Activated T-cell treated with anti-CD3 and anti-CD28 coated beads for 1 hour (primary cell): ENCODE results near the gene PRKAG2.

Source experiments
- DNase-seq: peaks from one replicate; pipeline ENCODE4 v3.0.0-alpha.2; 2020; ENCODE audit warnings: low read depth

PRKAG2 gene

GRCh38 chr7:151817981-151818673, 58.8 kb downstream of the PRKAG2 start:
- no peak for DNase-seq

- no peak for DNase-seq
These were observed 59.6 kb downstream of the PRKAG2 start for GRCh38 chr7:151817315-151817690.

GRCh38 chr7:151816562-151817314, 60.2 kb downstream of the PRKAG2 start:
- DNase-seq, result no peak

- no peak for DNase-seq
These were observed 61.5 kb downstream of the PRKAG2 start for GRCh38 chr7:151815419-151815818.

- DNase-seq, result no peak
These were observed 62.4 kb downstream of the PRKAG2 start for GRCh38 chr7:151814400-151815009.

GRCh38 chr7:151813997-151814396, 62.9 kb downstream of the PRKAG2 start:
- no peak for DNase-seq

- no peak for DNase-seq
These were observed 63.5 kb downstream of the PRKAG2 start for GRCh38 chr7:151813445-151813844.

GRCh38 chr7:151812967-151813366, 63.9 kb downstream of the PRKAG2 start:
- DNase-seq, result no peak

GRCh38 chr7:151810441-151811232, 66.3 kb downstream of the PRKAG2 start:
- no peak for DNase-seq

GRCh38 chr7:151809864-151810170, 67.1 kb downstream of the PRKAG2 start:
- DNase-seq, result no peak

- DNase-seq, result no peak
These were observed 67.6 kb downstream of the PRKAG2 start for GRCh38 chr7:151809146-151809863.

GRCh38 chr7:151808400-151809145, 68.3 kb downstream of the PRKAG2 start:
- no peak for DNase-seq

- no peak for DNase-seq
These were observed 69.1 kb downstream of the PRKAG2 start for GRCh38 chr7:151807846-151808245.

- no peak for DNase-seq
These were observed 69.8 kb downstream of the PRKAG2 start for GRCh38 chr7:151806952-151807775.

- no peak for DNase-seq
These were observed 70.7 kb downstream of the PRKAG2 start for GRCh38 chr7:151806204-151806603.

GRCh38 chr7:151805191-151805590, 71.7 kb downstream of the PRKAG2 start:
- DNase-seq, result no peak

- DNase-seq, result no peak
These were observed 72.2 kb downstream of the PRKAG2 start for GRCh38 chr7:151804756-151805155.

GRCh38 chr7:151803841-151804240, 73.1 kb downstream of the PRKAG2 start:
- no peak for DNase-seq

- DNase-seq, result no peak
These were observed 74.5 kb downstream of the PRKAG2 start for GRCh38 chr7:151802469-151802846.

GRCh38 chr7:151801782-151802468, 75.0 kb downstream of the PRKAG2 start:
- DNase-seq, result no peak
